Spinal cord (tissue), 10 donors: ENCODE data around the gene GRID2. TPM values are rescaled to one million over a fixed set of nuclear protein-coding genes. Genes with fewer than 3 reads are reported as not detected.

Experiments used
- DNase-seq, 6 donors: peaks; one replicate each; pipeline versions ENCODE4 v3.0.0 to v3.0.0-alpha.2; 2013 to 2015; ENCODE audit warnings: low spot score in 6 of 6, low read depth in 4 of 6
- H3K27ac ChIP-seq: one replicate; pipeline ENCODE4 v1.5.1; 2013; ENCODE audit warnings: low read depth, low read length, control low read depth
- H3K27me3 ChIP-seq: one replicate; pipeline ENCODE4 v1.6.1; 2013; ENCODE audit warnings: low read length; ENCODE audit not compliant: control insufficient read depth, insufficient read depth
- H3K36me3 ChIP-seq: one replicate; pipeline ENCODE4 v1.6.1; 2013; ENCODE audit warnings: low read length; ENCODE audit not compliant: control insufficient read depth, insufficient read depth
- H3K4me1 ChIP-seq: one replicate; pipeline ENCODE4 v1.6.1; 2013; ENCODE audit warnings: low read length; ENCODE audit not compliant: control insufficient read depth, insufficient read depth
- H3K4me3 ChIP-seq: one replicate; pipeline ENCODE4 v1.5.1; 2013; ENCODE audit warnings: low read depth, low read length, control low read depth
- H3K9me3 ChIP-seq: one replicate; pipeline ENCODE4 v1.6.1; 2013; ENCODE audit warnings: low read length; ENCODE audit not compliant: control insufficient read depth, insufficient read depth
- WGBS: methylation state at CpG from one replicate; pipeline ENCODE4 v1.1.5; 2013; ENCODE audit warnings: missing lambda C conversion rate; ENCODE audit not compliant: insufficient coverage; 5-methylcytosine and 5-hydroxymethylcytosine counted together
- polyA plus RNA-seq, 2 donors: library from polyadenylated mRNA; unstranded; fragments of 120-200 nt; gene quantifications; one replicate each; pipeline ENCODE4 v1.2.1, GENCODE V29; 2013; ENCODE audit not compliant: insufficient read length in 2 of 2
- total RNA-seq, 2 donors: library from RNA; depleted of rRNA in 1 of 2; stranded (reverse); fragments of 120-200 nt in 1 of 2; fragments of >200 nt in 1 of 2; gene quantifications; one replicate each; pipeline versions ENCODE4 v1.2.3 to v1.2.4, GENCODE V29; 2013 to 2014
- donor health status: healthy.

The GRID2 gene
- total and polyA plus RNA-seq, 4 donors, result 17.8 to 40.8 (median 23.4) TPM

DNA sequence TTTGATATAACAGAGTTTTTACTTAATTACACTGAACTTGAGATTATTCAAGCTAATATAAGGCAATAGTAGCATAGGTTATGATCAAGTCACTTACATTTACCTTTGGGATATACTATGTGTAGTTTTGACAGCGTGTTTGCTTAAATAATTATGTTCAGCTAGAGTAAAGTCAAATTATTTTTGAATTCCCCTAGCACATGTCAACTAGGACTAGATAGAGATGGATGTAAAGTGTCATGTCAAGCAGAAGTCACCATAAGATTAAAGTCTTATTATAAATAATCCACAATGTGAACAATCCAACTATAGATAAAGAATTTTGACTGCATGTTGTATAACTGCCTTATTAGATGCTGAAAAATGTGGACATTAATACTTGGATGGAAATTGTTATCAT is 665.2 kb downstream of the GRID2 start:
- no peaks in the 10 kb centered on the region for H3K27me3 ChIP-seq
- H3K9me3 ChIP-seq, result peaks cover 1% of the 10 kb centered on the region
- H3K4me1 ChIP-seq, result no peaks in the 10 kb centered on the region
- H3K4me3 ChIP-seq, result no peak overlapping the region
- no CpG with 5 or more reads among the region's 1 CpG for WGBS
- H3K27ac ChIP-seq, result no peak overlapping the region
- no peak for DNase-seq
- no peaks in the 10 kb centered on the region for H3K36me3 ChIP-seq

DNA sequence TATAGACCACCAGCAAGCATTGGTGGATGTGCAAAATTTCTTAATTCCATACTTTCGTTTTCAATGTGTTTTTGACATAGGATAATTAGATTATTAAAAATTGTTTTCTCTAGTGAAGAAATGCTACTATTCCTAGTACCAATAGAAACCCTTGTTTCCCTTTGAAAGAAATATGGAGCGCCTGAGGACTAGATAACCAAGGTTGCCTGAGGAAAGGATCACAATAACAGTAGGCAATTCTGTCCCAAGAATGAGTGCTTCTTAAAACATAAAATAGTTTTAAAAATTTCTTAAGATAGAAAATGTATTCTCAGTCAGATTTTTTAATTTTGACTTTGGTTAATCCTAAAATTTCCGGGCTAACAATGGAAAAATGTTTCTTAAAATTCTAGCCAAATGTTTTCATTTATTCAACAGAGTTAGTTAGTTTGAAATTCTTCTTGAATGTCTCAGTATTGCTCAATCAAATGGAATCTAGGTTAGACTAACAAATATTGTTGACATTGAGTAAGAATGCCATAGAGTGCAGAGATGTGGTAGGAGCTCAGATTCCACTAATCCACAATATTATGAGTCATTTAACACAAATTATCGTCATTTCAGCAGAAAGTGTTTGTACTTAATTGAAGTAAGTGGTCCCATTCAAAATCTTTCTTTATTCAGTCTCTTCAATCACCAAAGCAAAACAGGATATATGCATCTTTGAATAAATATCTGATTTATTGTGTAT is 666.0 kb downstream of the GRID2 start:
- H3K27me3 ChIP-seq, result no peaks in the 10 kb centered on the region
- no peaks in the 10 kb centered on the region for H3K36me3 ChIP-seq
- H3K9me3 ChIP-seq, result peaks cover 1% of the 10 kb centered on the region
- WGBS, result no CpG with 5 or more reads among the region's 4 CpGs
- no peak overlapping the region for H3K27ac ChIP-seq
- H3K4me3 ChIP-seq, result no peak overlapping the region
- no peaks in the 10 kb centered on the region for H3K4me1 ChIP-seq
- DNase-seq, result no peak

GRCh38 chr4:92970996-92971395 is 667.2 kb downstream of the GRID2 start:
- Histone ChIP-seq H3K4me1 (no peaks in the 10 kb centered on the region), H3K27me3 (no peaks in the 10 kb centered on the region), H3K4me3 (no peak overlapping the region), H3K9me3 (peaks cover 1% of the 10 kb centered on the region), H3K36me3 (no peaks in the 10 kb centered on the region), H3K27ac (no peak overlapping the region)
- DNase-seq, result no peak
- no CpG with 5 or more reads among the region's 1 CpG for WGBS

DNA sequence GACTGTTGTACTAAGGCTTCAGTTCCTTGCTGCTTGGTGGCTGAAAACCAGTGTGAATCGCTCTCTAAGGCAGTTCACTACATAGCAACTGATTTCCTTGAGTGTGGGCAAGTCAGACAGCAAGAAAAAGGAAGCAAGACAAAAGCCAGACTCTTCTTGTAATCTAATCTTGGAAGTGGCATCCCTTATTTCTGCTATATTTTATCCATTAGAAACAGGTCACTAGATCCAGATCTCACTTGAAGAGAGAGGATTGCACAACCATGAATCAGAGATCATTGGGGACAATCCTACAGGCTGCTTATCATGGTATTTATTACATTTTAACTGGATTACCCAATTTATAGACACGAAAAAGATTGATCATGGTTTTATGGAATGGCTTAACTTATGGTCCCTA is 684.5 kb downstream of the GRID2 start:
- 100% methylated on average over 1 of the region's 2 CpGs for whole genome bisulfite sequencing
- Histone ChIP-seq H3K27ac (no peak overlapping the region), H3K27me3 (no peaks in the 10 kb centered on the region), H3K9me3 (no peaks in the 10 kb centered on the region), H3K36me3 (no peaks in the 10 kb centered on the region), H3K4me3 (no peak overlapping the region), H3K4me1 (no peaks in the 10 kb centered on the region)
- DNase-seq, result no peak

- Histone ChIP-seq H3K27me3 (no peaks in the 10 kb centered on the region), H3K9me3 (no peaks in the 10 kb centered on the region), H3K4me3 (no peak overlapping the region), H3K27ac (no peak overlapping the region), H3K4me1 (no peaks in the 10 kb centered on the region), H3K36me3 (no peaks in the 10 kb centered on the region)
- peak in 2 of 6 donors; percentile 32 to 69 for DNase-seq
- WGBS, result no CpG with 5 or more reads among the region's 4 CpGs
Observed at GRCh38 chr4:92992758-92993157, 689.0 kb downstream of the GRID2 start.

DNA sequence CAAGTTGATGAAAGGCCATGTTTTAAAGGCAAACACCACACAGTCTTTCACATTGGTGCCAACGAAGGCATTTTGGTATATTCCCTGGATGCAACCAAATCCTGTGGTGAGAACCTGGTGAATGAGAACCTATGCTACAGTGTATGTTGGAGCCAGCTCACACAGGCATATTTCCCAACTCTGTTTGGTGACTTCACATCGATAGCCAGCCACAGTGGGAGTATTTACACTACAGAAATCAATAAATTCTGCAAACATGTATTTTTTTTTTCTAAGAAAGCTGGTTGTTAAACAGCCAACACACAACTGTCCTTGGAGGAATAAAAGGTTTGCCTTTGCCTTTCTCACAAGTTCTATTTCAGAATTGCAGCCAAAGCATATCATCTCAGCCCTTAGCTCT is 691.0 kb downstream of the GRID2 start:
- no peaks in the 10 kb centered on the region for H3K27me3 ChIP-seq
- no CpG with 5 or more reads among the region's 2 CpGs for WGBS
- no peaks in the 10 kb centered on the region for H3K36me3 ChIP-seq
- no peaks in the 10 kb centered on the region for H3K4me1 ChIP-seq
- no peaks in the 10 kb centered on the region for H3K9me3 ChIP-seq
- DNase-seq, result no peak
- no peak overlapping the region for H3K27ac ChIP-seq
- no peak overlapping the region for H3K4me3 ChIP-seq

- Histone ChIP-seq H3K27me3 (no peaks in the 10 kb centered on the region), H3K36me3 (no peaks in the 10 kb centered on the region), H3K9me3 (no peaks in the 10 kb centered on the region), H3K4me1 (no peaks in the 10 kb centered on the region), H3K27ac (no peak overlapping the region), H3K4me3 (no peak overlapping the region)
- DNase-seq, result peak in 1 of 6 donors; percentile 44
- no CpG with 5 or more reads among the region's 2 CpGs for WGBS
Observed at GRCh38 chr4:92996533-92996932, 692.8 kb downstream of the GRID2 start.

DNA sequence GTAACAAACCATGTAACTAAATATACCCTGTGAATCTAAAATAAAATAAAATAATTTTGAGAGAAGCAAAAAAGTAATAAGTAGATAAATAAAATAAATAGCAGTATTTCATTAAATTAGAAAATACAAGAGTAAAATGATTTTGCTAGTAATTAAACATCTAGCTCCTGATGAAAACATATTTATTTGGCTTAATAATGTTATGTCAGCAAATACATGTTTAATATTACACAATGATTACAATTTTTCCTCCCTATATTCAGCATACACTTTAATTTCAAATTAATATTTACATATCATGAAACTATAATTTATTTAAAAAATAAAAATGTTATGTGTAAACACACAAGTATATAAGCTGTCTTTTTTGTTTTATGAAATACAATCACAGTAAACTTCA is 697.1 kb downstream of the GRID2 start:
- no peaks in the 10 kb centered on the region for H3K9me3 ChIP-seq
- no peaks in the 10 kb centered on the region for H3K27me3 ChIP-seq
- no peak overlapping the region for H3K4me3 ChIP-seq
- no peaks in the 10 kb centered on the region for H3K36me3 ChIP-seq
- no peak for DNase-seq
- H3K4me1 ChIP-seq, result no peaks in the 10 kb centered on the region
- no peak overlapping the region for H3K27ac ChIP-seq

DNA sequence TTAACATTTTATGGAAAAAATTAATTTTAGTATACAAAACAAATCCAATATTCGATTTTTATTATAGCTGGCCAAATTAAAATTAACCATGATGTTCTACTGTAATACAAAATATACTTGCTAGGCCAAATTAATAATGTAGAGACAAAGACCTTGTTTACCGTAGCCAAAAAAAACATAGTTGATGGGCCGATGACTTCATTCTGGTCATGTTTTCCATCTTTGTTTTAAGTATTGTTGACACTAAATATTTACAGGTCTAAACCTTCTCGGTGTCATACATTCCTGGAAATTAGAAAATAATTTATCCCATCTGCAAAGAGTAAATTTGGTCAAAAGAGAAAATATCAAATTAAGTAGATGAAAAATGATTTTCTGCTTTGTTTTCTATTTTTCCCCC is 698.5 kb downstream of the GRID2 start:
- DNase-seq, result no peak
- Histone ChIP-seq H3K27ac (no peak overlapping the region), H3K4me1 (no peaks in the 10 kb centered on the region), H3K36me3 (no peaks in the 10 kb centered on the region), H3K9me3 (no peaks in the 10 kb centered on the region), H3K4me3 (no peak overlapping the region), H3K27me3 (no peaks in the 10 kb centered on the region)
- no CpG with 5 or more reads among the region's 4 CpGs for WGBS

GRCh38 chr4:93016350-93016749 is 712.6 kb downstream of the GRID2 start:
- no CpG with 5 or more reads among the region's 2 CpGs for WGBS
- no peak overlapping the region for H3K4me3 ChIP-seq
- peaks cover 1% of the 10 kb centered on the region for H3K4me1 ChIP-seq
- no peaks in the 10 kb centered on the region for H3K9me3 ChIP-seq
- no peak for DNase-seq
- H3K36me3 ChIP-seq, result no peaks in the 10 kb centered on the region
- H3K27ac ChIP-seq, result no peak overlapping the region
- no peaks in the 10 kb centered on the region for H3K27me3 ChIP-seq
